Suppressor macrophage (primary cell): Measurements from ENCODE around the gene HCK.

Experiments used
- DNase-seq, 4 experiments: peaks; one replicate each; pipeline ENCODE4 v3.0.0-alpha.2; 2020 to 2022
- total RNA-seq, 17 experiments: gene quantifications; one replicate each; lab custom pipeline; 2026; ENCODE audit warnings: mixed read lengths in 6 of 17, inconsistent platforms in 3 of 17; lab: John Stamatoyannopoulos, UW

Gene HCK
- total RNA-seq: 142 to 655 (median 227) reads per million in 17 experiments

DNA sequence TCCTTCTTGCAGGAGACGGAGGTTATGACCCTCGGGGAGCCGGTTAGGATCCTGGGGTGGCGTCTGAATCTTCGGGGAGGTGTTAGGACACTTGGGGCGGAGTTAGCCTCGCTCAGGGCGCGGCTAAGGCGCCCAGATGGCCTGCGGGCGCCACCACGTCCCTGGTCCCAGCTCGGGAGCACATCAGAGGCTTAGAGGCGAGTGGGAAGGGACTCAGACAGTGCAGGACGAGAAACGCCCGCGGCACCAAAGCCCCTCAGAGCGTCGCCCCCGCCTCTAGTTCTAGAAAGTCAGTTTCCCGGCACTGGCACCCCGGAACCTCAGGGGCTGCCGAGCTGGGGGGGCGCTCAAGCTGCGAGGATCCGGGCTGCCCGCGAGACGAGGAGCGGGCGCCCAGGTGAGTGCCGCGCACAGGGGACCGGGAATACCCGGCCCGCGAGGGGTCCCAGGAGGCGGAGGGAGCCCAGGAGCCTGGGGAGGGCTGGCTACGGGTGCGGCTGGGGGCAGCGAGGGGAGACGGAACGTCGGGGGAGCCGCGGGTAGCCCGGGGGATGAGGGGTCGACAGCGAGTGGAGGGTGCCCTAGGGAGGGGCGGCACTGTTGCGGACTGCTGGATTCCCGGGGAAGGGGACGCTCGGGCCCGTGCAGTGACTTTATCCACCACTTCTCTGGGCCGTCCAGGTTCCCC, at the start of gene HCK:
TSS of gene HCK (plus strand) at position 153 of the 688 bp plus-strand sequence.
- DNase-seq: peak; percentile 80 to 94 (median 90)

DNA sequence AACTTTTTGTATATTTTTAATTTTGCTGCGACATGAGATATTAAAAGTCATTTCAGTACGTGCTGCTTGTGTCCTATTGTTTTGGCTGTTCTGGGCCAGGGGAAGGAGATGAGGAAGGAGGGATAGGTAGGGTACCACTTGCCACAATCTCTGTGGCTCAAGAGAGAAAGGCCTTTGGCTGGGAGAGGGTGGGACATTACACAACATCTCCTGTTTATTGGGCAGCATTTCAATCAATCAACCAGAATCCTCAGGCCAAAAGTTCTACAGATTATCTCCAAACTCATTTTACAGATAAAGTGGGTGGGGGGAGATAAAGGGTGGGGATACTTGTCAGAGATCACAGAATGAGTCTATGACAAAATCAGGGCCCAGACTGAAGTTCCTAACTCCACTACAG, 48.7 kb upstream of the HCK start:
- no peak for DNase-seq

DNA sequence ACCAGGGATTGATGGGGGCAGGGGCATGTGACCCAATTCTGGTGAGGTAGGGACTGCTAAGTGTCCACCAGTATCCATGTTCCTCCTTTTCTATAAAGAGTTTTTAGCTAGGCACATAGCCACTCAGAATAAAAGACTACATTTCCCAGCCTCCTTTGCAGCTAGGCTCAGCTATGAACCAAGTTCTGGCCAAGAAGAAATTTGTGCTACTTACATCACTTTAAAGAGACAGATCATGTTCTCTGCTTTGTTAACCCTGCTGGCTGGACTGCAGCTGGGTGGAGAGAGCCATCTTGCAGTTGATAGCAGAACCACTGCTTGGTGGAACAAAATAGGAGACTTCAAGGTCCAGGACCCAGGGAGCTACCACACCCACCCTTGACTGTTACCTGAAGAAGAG, 47.1 kb upstream of the HCK start:
- peak in 3 of 4 experiments; percentile 35 to 49 (median 48) for DNase-seq

GRCh38 chr20:32006053-32006452, 46.0 kb upstream of the HCK start:
- no peak for DNase-seq

DNA sequence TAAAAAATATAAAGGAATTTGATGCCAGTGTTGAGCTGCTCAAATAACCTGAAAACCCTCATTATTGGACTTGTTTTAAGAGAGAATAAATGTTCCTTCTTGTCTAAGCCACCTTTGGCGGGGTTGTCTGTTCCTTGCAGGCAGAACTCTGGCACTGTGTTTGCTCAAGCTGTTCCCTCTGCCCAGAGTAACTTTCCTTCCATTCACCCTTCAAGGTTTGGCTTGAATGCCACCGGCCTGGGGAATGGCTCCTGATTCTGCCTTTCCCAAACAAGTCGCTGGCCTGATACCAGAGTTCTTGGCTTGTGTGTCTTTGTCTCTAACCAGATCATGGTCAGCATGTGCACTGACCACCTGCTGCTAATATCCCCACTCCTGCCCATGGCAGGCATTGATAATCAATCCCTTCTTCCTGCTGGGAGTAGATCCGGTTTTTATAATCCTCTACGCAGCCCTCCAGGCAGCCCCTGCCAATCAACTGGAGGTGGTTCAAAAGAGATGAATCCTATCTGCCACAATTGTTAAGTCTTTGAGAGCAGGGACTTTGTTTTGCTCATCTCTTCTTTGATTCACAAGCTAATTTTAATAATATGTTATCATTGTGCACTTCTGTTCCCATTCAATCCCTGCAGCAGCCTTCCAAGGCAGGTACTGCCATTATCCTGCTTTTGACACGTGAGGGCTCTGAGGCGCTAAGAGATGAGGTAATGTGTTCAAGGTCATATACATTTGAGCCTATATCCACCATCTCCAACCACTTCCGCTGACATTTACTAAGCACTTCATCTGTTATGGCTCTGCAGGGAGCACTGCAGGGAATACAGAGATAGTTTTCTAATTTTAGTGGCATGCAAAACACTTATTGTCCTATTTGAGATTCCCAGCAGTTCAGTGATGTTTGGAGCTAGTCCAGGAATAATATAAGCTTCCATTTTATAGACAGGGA, 44.9 kb upstream of the HCK start:
- no peak for DNase-seq

- DNase-seq: peak in 1 of 4 experiments; percentile 18
Observed at GRCh38 chr20:32007787-32008616, 44.0 kb upstream of the HCK start.

DNA sequence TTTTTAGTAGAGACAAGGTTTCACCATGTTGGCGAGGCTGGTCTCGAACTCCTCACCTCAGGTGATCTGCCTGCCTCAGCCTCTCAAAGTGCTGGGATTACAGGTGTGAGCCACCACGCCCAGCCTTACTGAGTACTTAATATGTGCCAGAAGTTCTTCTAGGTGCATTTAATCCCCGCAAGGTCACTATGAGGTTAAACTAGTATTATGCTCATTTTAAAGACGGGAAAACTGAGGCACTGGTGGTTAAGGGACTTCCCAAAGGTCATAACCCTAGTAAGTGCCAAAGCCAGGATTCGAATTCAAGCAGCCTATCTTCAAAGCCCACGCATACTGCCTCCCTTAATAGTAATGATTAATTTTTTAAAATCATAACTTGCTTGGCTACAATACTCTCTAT, 42.5 kb upstream of the HCK start:
- no peak for DNase-seq

DNA sequence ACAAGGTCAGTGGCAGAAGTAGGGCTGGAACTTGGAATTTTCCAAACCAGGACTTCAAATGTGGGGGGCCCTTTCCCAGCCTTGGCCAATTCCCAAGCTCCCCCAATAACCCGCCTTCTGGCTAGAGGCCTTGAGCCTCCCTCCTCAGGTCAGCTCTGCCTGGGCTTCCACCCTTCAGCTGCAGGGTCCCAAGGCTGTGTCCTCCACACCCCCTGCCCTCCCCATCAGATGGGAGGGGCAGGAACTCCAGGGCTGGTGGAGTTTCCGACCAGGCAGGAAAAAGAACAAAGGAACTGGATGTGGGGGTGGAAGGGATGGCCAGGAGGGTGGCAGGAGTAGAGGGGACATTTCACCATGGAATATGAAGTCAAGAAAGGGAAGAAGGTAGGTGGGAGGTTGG, 41.9 kb upstream of the HCK start, which contains the start of gene CCM2L:
TSS of gene CCM2L (plus strand) at position 338 of the 400 bp plus-strand sequence. CDS start at position 355, 17 bp downstream.
- no peak for DNase-seq

- DNase-seq: no peak
Observed at GRCh38 chr20:32010666-32011065, 41.4 kb upstream of the HCK start.

DNA sequence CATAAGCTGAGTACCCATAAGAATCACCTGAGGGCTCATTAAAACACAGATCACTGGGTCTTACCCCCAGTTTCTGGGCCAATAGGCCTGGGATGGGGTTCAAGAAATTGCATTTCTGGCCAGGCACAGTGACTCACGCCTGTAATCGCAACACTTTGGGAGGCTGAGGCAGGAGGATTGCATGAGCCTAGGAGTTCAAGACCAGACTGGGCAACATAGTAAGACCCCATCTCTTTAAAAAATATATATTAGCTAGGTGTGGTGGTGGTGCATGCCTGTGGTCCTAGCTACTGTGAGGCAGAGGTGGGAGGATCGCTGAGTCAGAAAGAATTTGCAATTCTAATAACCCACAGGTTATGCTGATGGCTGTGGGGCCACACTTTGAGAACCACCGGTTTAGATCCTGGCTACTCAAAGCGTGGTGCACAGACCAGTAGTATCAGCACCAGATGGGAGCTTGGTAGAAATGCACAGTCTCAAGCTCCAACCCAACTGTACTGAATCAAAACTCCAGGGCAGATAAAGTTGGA, 39.8 kb upstream of the HCK start:
- no peak for DNase-seq

- DNase-seq: no peak
Observed at GRCh38 chr20:32013326-32013725, 38.7 kb upstream of the HCK start.

DNA sequence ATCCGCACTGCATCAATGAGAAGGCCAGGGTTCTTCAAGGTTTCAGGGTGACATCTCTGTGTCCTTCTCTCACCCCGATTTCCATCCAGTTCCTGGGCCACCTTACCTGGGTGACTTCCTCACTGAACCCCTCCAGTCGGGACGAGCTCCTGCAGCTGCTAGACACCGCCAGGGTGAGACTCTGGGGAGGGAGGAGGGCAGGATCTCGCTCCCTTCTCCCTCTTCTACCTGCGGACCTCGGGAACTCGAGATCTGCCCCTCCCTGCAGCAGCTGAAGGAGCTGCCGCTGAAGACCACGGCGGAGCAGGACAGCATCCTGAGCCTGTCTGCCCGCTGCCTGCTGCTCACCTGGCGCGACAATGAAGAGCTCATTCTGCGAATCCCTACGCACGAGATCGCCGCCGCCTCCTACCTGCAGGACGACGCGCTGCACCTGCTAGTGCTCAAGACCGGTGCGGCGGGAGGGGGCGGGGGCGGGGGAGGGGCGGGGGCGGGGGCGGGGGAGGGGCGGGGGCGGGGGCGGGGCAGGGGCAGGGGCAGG, 34.3 kb upstream of the HCK start:
- no peak for DNase-seq

DNA sequence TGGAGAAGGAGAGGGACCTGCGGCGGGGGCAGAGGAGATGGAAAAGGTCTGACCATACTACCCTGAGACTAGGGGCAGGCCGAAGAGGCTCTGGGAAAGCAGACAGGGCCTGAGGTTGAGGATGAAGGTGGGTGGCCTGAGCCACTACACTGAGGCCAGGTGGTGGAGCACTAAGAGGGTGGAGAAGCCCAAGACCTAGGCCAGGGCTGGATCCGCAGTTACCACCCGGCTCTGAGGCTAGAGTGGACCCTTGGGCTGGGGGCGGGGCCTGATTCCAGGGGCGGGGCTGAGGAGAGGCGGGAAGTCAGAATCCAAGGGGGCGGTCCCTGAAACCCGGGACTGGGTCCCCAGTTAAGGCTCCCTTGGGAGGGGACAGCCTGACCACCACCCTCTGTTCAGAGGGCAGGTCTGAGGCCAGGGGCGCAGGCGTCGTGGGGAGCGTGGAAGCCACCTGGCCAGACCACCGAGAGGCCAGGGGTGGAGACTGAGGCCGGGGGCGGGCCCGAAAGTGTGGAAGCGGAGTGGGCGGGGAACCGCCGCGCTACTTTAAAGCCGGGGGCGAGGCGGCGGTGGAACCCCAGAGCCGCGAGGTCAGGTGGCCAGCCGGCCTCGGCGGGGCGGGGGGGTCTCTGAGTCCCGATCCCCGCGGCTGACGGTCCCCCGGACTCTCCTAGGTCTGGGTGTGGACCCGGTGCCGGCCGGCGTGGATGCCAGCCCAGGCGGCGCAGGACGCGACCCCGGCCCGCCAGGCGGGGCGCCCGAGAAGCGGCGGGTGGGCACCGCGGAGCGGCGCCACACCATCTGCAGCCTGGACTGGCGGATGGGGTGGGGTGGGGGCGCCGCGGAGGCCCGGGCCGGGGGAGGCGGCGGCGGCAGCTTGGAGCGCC, 33.5 kb upstream of the HCK start:
- peak in 2 of 4 experiments; percentile 43 to 44 for DNase-seq

GRCh38 chr20:32019156-32019510, 32.9 kb upstream of the HCK start:
- peak in 1 of 4 experiments; percentile 52 for DNase-seq

GRCh38 chr20:32019563-32020463, 32.2 kb upstream of the HCK start:
- no peak for DNase-seq

GRCh38 chr20:32021091-32021490, 31.0 kb upstream of the HCK start:
- DNase-seq: no peak

- no peak for DNase-seq
Observed at GRCh38 chr20:32024683-32025295, 27.3 kb upstream of the HCK start.

DNA sequence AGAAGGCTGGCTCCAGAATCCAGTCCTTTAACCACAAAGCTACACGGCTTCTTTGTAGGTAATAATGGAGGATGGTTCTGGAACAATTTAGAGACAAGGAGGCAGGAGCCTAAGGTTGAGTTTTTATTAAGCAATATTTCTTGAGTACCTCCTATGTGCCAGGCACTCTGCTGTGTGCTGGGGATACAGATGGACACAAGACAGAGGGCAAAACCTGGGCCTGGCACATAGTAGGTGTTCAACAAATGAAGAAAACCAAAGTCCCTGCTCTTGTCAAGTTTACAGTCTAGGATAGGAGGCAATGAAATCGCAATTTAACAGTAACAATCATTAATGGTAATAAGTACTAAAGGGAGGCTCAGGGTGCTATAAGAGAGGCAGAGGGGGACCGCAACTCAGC, 24.4 kb upstream of the HCK start:
- no peak for DNase-seq

DNA sequence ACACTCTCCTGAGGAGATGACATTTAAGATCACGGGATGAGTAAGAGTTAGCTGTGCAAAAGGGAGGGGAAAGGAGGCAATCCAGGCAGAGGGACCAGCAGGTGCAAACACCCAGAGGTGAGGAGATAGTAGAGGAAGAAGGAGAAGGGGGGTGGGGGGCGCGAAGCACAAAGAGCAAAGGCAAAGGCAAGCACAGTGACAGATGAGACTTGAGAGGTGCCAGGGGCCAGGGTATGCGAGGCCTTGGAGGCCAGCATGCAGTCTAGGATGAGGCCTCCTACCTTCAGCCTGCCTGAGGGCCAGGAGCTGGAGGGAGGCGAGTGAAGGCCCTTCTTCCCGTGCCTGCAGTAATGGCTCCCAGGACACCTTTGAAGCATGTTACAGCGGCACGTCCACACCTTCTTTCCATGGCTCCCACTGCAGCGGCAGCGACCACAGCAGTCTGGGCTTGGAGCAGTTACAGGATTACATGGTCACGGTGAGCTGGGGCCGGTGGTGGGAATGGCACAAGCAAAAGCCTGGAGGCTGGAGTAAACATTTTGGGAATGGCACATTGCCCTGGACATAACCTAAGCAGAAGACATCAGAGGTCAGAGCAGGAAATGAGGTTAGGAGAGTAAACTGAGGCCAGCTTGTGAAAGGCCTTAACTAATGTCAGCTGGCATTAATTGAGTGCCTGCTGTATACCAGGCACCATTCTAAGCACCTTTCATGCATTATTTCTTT, 23.2 kb upstream of the HCK start:
- DNase-seq: no peak
